ENCODE data around the gene SEC31B. TPM values are rescaled to one million over a fixed set of nuclear protein-coding genes. Genes with fewer than 3 reads are reported as not detected.
A peak's percentile ranks its signal among the peaks of the same experiment; 100 is the strongest.

Gene SEC31B
- total RNA-seq, 1 donor from 2014 or later: 19.6 TPM

DNA sequence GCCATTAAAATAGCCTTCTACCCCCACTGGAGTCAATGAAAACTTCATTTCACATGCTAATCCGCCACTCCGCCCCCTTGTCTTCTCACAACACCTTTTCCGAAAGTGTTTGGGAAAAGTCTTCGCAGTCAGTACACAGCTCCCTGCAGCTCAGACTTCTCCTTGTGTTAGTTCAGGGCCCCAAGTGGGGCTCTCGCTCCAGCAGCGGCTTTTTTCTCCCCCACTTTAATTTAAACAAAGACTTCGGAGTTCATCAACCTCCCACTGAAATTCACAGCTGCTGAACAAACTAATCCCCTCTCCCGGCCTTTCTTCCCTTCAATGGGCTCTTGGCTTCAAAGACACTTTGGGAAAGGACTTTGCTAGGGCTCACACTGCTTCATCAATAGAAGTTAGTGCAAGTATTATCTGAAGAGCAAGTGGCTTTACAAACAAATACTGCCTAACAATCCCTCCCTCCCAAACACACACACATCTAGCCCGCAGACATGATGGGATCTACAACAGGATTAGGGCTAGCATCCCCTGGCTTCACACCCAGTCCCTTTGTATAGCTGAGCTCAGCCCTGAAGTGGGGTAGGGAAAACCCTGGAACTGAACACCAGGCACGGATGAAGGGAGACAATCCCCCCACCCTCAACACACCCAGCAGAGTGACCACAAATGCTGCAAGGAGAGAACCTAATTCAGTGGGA, 33.7 kb downstream of the SEC31B start:
- TF ChIP-seq, protein P1, sequence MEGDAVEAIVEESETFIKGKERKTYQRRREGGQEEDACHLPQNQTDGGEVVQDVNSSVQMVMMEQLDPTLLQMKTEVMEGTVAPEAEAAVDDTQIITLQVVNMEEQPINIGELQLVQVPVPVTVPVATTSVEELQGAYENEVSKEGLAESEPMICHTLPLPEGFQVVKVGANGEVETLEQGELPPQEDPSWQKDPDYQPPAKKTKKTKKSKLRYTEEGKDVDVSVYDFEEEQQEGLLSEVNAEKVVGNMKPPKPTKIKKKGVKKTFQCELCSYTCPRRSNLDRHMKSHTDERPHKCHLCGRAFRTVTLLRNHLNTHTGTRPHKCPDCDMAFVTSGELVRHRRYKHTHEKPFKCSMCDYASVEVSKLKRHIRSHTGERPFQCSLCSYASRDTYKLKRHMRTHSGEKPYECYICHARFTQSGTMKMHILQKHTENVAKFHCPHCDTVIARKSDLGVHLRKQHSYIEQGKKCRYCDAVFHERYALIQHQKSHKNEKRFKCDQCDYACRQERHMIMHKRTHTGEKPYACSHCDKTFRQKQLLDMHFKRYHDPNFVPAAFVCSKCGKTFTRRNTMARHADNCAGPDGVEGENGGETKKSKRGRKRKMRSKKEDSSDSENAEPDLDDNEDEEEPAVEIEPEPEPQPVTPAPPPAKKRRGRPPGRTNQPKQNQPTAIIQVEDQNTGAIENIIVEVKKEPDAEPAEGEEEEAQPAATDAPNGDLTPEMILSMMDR (IDR thresholded peaks at IDR 0.05): no peak
- H3K9me3 Mint-ChIP-seq (ENCODE audit: unreplicated experiment): no peaks in the 10 kb centered on the region
- H3K4me1 Mint-ChIP-seq (ENCODE audit: unreplicated experiment): peaks cover 20% of the 10 kb centered on the region
- H3K4me3 Mint-ChIP-seq (ENCODE audit: unreplicated experiment): no peak overlapping the region
- no peak for DNase-seq (ENCODE audit: extremely low spot score, unreplicated experiment)
- peaks cover 49% of the 10 kb centered on the region for H3K36me3 Mint-ChIP-seq (ENCODE audit: unreplicated experiment)
- H3K27me3 Mint-ChIP-seq (ENCODE audit: unreplicated experiment): peaks cover 3% of the 10 kb centered on the region
- H3K27ac Mint-ChIP-seq (ENCODE audit: unreplicated experiment): no peak overlapping the region

DNA sequence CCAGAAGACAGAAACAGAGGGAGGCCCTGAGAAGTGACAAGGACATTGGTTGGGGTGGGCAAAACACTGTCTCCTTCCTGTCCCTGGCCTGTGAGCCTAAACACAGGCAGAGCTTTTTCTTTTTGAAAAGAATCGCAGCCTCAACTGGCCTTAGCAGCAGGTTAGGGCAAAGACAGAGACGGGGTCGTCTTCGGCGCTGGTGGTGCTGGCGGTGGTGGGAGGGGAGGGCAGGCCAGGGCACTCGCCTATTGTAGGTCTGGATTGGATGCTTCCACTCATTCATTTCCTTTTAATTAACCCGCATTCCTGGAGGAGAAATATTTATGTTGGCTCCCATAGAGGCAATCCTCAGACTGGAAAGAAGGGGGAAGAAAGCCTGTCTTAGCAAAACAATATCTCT, 34.3 kb downstream of the SEC31B start:
- Mint-ChIP-seq H3K4me1 (ENCODE audit: unreplicated experiment) (peaks cover 20% of the 10 kb centered on the region), H3K4me3 (ENCODE audit: unreplicated experiment) (no peak overlapping the region), H3K27me3 (ENCODE audit: unreplicated experiment) (peaks cover 9% of the 10 kb centered on the region), H3K27ac (ENCODE audit: unreplicated experiment) (no peak overlapping the region), H3K36me3 (ENCODE audit: unreplicated experiment) (peaks cover 43% of the 10 kb centered on the region), H3K9me3 (ENCODE audit: unreplicated experiment) (no peaks in the 10 kb centered on the region)
- TF ChIP-seq, protein P1 (IDR thresholded peaks at IDR 0.05): no peak
- no peak for DNase-seq (ENCODE audit: extremely low spot score, unreplicated experiment)

DNA sequence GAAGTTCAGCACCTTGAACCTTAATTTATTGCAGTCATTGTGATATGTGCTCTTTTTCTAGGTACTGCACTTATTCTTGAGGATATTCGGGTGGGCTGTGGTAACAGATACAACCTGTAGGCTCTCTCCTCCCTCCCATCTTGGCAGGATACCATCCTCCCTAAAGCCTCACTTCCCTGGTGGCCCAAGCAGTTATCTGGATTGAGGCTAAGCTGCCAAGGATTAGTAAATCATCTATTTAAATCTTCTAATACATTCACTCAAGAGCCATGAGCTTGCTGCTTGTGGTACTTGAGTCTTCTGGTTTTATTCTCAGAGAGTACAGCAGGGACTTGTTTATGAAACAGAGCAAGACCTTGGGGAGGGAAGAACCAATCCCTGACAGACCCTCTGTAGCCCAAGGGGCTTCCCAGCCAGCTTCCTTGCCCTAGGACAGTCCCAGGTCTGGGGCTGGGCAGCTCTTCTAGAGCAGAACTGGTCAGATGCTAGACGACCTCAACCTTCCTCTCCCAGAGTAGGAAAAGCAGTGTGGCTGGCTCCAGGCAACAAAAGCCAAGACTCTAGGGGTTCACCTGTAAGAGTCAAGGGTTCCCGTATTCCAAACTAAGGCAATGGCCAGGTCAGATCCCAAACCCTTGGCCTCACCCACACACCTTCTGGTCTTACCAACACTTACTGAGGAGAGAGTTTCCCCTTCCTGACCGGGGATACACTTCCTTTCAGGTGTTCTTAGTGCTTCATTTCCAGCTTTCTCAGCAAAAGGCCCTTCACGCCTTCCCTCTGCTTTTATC, 35.6 kb downstream of the SEC31B start:
- peaks cover 20% of the 10 kb centered on the region for H3K4me1 Mint-ChIP-seq (ENCODE audit: unreplicated experiment)
- peaks cover 20% of the 10 kb centered on the region for H3K27me3 Mint-ChIP-seq (ENCODE audit: unreplicated experiment)
- TF ChIP-seq, protein P1 (IDR thresholded peaks at IDR 0.05): no peak
- H3K9me3 Mint-ChIP-seq (ENCODE audit: unreplicated experiment): no peaks in the 10 kb centered on the region
- H3K4me3 Mint-ChIP-seq (ENCODE audit: unreplicated experiment): no peak overlapping the region
- H3K27ac Mint-ChIP-seq (ENCODE audit: unreplicated experiment): no peak overlapping the region
- DNase-seq (ENCODE audit: extremely low spot score, unreplicated experiment): no peak
- H3K36me3 Mint-ChIP-seq (ENCODE audit: unreplicated experiment): peaks cover 33% of the 10 kb centered on the region

DNA sequence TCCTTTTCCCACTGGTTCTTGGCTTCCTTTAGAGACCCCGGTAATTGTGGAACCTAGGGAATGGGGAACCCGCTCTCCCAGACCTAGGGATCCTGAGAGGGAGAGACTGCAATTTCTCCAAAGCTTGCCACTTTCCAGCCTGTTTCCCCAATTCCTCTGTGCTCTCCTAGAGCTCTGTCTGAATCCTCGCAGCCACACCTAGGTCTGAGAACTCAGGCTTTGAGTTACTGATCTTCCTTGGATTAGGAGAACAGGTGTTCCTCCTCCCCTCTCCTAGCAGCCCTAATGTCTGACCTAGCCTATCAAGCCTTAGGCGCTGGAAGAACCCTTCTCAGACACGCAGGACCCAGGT, 36.9 kb downstream of the SEC31B start:
- no peak for DNase-seq (ENCODE audit: extremely low spot score, unreplicated experiment)
- Mint-ChIP-seq H3K36me3 (ENCODE audit: unreplicated experiment) (peaks cover 28% of the 10 kb centered on the region), H3K9me3 (ENCODE audit: unreplicated experiment) (no peaks in the 10 kb centered on the region), H3K4me3 (ENCODE audit: unreplicated experiment) (peak overlapping the region; percentile 69), H3K27ac (ENCODE audit: unreplicated experiment) (no peak overlapping the region), H3K27me3 (ENCODE audit: unreplicated experiment) (peaks cover 32% of the 10 kb centered on the region), H3K4me1 (ENCODE audit: unreplicated experiment) (peaks cover 20% of the 10 kb centered on the region)
- TF ChIP-seq, protein P1 (IDR thresholded peaks at IDR 0.05): no peak

DNA sequence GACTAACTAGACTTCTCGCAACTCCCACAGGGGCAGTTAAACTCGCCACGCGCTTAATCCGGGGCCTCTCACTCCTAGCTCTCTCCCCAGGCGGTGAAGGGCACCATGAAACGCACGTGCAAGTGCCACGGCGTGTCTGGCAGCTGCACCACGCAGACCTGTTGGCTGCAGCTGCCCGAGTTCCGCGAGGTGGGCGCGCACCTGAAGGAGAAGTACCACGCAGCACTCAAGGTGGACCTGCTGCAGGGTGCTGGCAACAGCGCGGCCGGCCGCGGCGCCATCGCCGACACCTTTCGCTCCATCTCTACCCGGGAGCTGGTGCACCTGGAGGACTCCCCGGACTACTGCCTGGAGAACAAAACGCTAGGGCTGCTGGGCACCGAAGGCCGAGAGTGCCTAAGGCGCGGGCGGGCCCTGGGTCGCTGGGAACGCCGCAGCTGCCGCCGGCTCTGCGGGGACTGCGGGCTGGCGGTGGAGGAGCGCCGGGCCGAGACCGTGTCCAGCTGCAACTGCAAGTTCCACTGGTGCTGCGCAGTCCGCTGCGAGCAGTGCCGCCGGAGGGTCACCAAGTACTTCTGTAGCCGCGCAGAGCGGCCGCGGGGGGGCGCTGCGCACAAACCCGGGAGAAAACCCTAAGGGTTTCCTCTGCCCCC, 37.4 kb downstream of the SEC31B start:
- peak; percentile 89 for DNase-seq (ENCODE audit: extremely low spot score, unreplicated experiment)
- Mint-ChIP-seq H3K4me1 (ENCODE audit: unreplicated experiment) (peaks cover 20% of the 10 kb centered on the region), H3K36me3 (ENCODE audit: unreplicated experiment) (peaks cover 23% of the 10 kb centered on the region), H3K4me3 (ENCODE audit: unreplicated experiment) (peak overlapping the region; percentile 69), H3K27ac (ENCODE audit: unreplicated experiment) (no peak overlapping the region), H3K9me3 (ENCODE audit: unreplicated experiment) (no peaks in the 10 kb centered on the region), H3K27me3 (ENCODE audit: unreplicated experiment) (peaks cover 32% of the 10 kb centered on the region)
- TF ChIP-seq, protein P1 (IDR thresholded peaks at IDR 0.05): peak; percentile 97
